ENCODE data around the gene PCSK9. TPM values are rescaled to one million over a fixed set of nuclear protein-coding genes. Genes with fewer than 3 reads are reported as not detected.

PCSK9 gene
- polyA plus RNA-seq, 1 experiment: 0.11 TPM

- TF ChIP-seq CTCF (IDR thresholded peaks at IDR 0.05; ENCODE audit: insufficient read depth, low read depth, low read length): no peak
- CTCF ChIA-PET: no interaction called here
- POLR2A ChIA-PET: no interaction called here
Measured at GRCh38 chr1:55055951-55056631, 16.7 kb downstream of the PCSK9 start.

GRCh38 chr1:55056632-55056992 lies 17.3 kb downstream of the PCSK9 start:
- H3K27me3 ChIP-seq (ENCODE audit: control insufficient read depth, insufficient read depth, low read length): no peaks in the 10 kb centered on the region
- CTCF ChIA-PET: no interaction called here
- POLR2A ChIA-PET: no interaction called here

More at GRCh38 chr1:55055951-55056631, 16.7 kb downstream of the PCSK9 start:
- no peaks in the 10 kb centered on the region for H3K27me3 ChIP-seq (ENCODE audit: control insufficient read depth, insufficient read depth, low read length)
- no peak for DNase-seq (ENCODE audit: low read depth)
- no peak overlapping the region for H3K4me3 ChIP-seq (ENCODE audit: low read depth, low read length)
- no peaks in the 10 kb centered on the region for H3K36me3 ChIP-seq (ENCODE audit: control insufficient read depth, insufficient read depth, low read length)

GRCh38 chr1:55057270-55057955 lies 18.1 kb downstream of the PCSK9 start:
- H3K36me3 ChIP-seq (ENCODE audit: control insufficient read depth, insufficient read depth, low read length): no peaks in the 10 kb centered on the region
- ChIA-PET POLR2A (interaction anchor here (0.6 kb wide), 1 partner anchor 1420 kb away, joined by 4 read pairs; no protein-coding TSS in a partner anchor), CTCF (no interaction called here)
- H3K4me3 ChIP-seq (ENCODE audit: low read depth, low read length): no peak overlapping the region
- DNase-seq (ENCODE audit: low read depth): no peak
- TF ChIP-seq CTCF (IDR thresholded peaks at IDR 0.05; ENCODE audit: insufficient read depth, low read depth, low read length): no peak
- H3K27me3 ChIP-seq (ENCODE audit: control insufficient read depth, insufficient read depth, low read length): no peaks in the 10 kb centered on the region

More at GRCh38 chr1:55056632-55056992, 17.3 kb downstream of the PCSK9 start:
- Histone ChIP-seq H3K4me3 (ENCODE audit: low read depth, low read length) (no peak overlapping the region), H3K36me3 (ENCODE audit: control insufficient read depth, insufficient read depth, low read length) (no peaks in the 10 kb centered on the region)
- no peak for DNase-seq (ENCODE audit: low read depth)
- TF ChIP-seq CTCF (IDR thresholded peaks at IDR 0.05; ENCODE audit: insufficient read depth, low read depth, low read length): no peak

- CTCF ChIA-PET: no interaction called here
- H3K27me3 ChIP-seq (ENCODE audit: control insufficient read depth, insufficient read depth, low read length): no peaks in the 10 kb centered on the region
- TF ChIP-seq CTCF (IDR thresholded peaks at IDR 0.05; ENCODE audit: insufficient read depth, low read depth, low read length): no peak
- DNase-seq (ENCODE audit: low read depth): no peak
- no peaks in the 10 kb centered on the region for H3K36me3 ChIP-seq (ENCODE audit: control insufficient read depth, insufficient read depth, low read length)
- H3K4me3 ChIP-seq (ENCODE audit: low read depth, low read length): no peak overlapping the region
- POLR2A ChIA-PET: interaction anchor here (0.6 kb wide), 1 partner anchor 1419 kb away, joined by 4 read pairs; no protein-coding TSS in a partner anchor
Measured at GRCh38 chr1:55057956-55058298, 18.6 kb downstream of the PCSK9 start.

- ChIA-PET POLR2A (no interaction called here), CTCF (interaction anchor here (0.7 to 2.2 kb wide), 3 partner anchors 10 to 37 kb away, joined by 3 to 8 read pairs (median 6); no protein-coding TSS in a partner anchor)
Measured at GRCh38 chr1:55059302-55060132, 20.2 kb downstream of the PCSK9 start.

More at GRCh38 chr1:55059302-55060132, 20.2 kb downstream of the PCSK9 start:
- H3K27me3 ChIP-seq (ENCODE audit: control insufficient read depth, insufficient read depth, low read length): no peaks in the 10 kb centered on the region
- TF ChIP-seq CTCF (IDR thresholded peaks at IDR 0.05; ENCODE audit: insufficient read depth, low read depth, low read length): no peak
- H3K36me3 ChIP-seq (ENCODE audit: control insufficient read depth, insufficient read depth, low read length): no peaks in the 10 kb centered on the region
- H3K4me3 ChIP-seq (ENCODE audit: low read depth, low read length): no peak overlapping the region
- DNase-seq (ENCODE audit: low read depth): no peak

Measured in BJ (cell line).